NCI-H146 treated with DMSO at 0.1 percent for 48 hours (cell line): Measurements from ENCODE around the gene CYP4F12.

Experiments used
- DNase-seq: peaks from one replicate; lab custom pipeline; 2025; ENCODE audit not compliant: unreplicated experiment; lab: John Stamatoyannopoulos, UW

The CYP4F12 gene

DNA sequence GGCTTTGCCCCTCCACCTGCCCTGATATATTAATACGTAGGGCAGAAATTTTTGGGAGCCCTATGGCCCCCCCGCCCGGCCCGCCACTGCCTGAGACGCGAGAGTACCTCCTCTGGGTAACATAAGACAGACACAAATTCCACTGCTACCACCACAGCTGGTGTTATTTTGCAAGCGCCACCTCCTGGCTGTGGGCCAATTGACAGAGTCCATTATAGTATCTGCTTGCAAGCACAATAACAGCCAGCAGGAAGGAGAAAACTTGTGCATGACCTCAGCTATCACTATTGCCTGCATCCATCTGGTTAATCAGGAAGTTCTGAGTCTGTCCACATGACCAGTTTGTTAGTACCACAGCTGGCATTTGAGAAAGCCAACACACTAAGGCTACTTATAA, 29.6 kb downstream of the CYP4F12 start:
- no peak for DNase-seq

DNA sequence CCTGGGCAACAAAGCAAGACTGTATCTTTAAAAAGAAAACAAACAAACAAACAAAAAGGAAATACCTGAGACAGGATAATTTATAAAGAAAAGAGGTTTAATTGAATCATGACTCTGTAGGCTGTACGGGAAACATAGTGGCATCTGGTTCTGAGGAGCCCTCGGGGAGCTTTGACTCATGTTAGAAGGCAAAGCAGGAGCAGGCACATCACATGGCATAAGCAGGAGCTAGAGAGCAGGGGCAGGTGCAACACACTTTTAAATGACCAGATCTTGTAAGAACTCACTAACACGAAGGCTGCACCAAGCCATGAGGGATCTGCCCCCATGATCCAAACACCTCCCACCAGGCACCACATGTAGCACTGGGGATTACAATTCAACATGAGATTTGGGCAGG, 41.8 kb downstream of the CYP4F12 start:
- no peak for DNase-seq

DNA sequence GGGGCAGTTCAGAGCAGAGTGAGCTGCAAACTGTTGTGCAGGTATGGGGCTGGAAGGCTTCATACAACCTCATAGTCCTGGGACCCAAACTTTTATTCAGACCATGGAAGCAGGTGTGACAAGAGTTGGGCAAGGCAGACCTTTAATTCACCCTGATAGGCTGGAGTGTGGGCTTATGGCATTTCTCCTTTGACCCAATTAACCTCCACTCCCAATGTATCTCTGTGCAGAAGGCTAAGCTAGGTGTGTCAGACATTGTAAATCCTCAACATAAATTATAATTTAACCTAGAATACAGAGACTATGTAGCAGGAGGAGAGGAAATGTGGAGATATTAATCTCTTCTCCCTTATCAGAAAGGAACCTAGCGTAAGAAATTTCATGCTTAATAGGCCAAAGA, 42.8 kb downstream of the CYP4F12 start:
- no peak for DNase-seq

DNA sequence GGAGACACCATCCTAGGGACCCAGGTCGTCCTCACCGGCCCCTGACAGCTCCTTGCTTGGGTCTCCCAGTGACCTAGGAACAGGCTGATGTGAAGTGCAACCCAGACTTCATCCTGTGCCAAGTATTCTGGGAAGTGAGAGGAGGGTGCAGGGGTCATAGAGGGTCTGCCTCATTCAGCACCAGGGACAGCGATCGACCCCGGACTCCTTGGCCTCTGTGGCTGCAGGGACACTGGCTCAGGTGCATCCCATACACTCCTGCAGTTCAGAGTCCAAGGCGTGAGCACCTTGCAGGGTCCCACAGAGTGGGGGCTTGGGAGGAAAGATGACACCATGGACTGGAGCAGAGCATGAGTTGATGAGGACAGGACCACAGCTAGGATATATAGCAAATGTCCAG, 44.9 kb downstream of the CYP4F12 start:
- no peak for DNase-seq

DNA sequence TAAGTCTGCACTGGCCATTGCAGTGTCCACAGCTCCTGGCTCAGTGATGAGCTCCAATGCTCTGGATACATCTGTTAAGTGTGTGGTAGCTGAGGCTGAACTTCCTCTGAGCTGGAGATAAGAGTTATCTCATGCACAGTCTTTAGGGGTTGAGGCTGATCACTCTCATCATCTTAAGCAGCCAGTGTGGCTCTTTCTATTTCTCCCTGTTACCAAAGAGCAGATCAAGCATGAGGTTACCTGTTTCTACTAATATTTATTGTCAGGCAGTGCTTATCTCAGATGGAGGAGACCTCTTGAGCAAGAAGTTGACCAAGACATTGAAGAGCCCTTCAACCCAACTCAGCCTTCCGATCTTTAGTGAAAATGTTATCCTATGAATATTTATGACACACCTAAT, 48.4 kb downstream of the CYP4F12 start:
- DNase-seq = no peak

DNA sequence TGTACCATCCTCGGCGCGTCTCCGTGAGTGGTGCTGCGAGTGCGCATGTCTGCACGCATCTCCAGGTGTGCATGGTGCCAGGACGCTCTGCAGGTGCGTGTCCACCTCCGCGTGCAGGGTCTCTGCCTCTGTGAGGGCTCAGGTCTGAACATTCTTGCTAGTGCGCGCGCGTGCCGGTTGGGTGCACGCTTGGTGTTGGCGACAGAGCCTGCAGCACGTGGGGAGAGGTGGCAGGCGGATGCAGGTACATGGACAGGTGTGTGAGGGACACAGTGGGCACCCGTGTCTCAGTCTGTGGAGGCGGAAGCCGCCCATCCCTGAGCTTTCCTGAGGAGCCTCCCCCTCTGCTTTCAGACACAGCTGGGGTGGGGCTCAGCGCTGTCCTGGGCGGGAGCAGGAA, 50.1 kb downstream of the CYP4F12 start:
- DNase-seq = no peak

DNA sequence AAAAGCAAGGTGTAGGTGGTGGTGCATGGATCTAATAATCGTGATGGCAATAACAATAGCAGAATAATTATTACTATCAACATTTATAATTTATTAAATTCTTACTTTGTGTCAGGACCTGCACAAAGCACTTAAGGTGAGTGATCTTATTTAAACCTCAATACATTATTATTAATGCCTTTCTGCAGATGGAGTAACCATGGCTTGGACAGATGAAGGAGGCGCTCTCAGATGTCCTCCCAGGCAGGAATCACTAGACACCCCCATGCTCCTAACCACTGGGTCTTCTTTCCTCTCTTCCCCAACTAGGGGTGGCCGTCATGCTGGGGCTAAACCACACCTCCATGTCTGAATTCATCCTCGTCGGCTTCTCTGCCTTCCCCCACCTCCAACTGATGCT, 54.8 kb downstream of the CYP4F12 start, which contains the start of gene OR10H2:
TSS of gene OR10H2 (plus strand) at position 301 of the 400 bp plus-strand sequence. CDS start at position 321, 20 bp downstream.
- no peak for DNase-seq

DNA sequence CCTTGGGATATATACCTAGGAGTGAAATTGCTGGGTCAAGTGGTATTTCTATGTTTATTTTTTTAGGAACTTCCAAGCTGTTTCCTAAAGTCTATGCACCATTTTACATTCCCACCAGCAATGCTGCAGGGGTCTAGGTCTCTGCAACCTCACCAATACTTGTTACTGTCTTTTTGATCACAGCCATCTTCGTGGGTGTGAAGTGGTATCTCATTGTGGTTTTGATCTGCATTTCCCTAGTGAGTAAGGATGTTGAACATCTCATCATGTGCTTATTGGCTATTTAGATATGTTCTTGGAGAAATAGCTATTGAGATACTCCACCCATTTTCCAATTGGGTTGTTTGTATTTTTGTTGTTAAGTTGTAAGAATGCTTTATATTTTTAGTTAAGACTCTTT, 57.7 kb downstream of the CYP4F12 start:
- DNase-seq = no peak

DNA sequence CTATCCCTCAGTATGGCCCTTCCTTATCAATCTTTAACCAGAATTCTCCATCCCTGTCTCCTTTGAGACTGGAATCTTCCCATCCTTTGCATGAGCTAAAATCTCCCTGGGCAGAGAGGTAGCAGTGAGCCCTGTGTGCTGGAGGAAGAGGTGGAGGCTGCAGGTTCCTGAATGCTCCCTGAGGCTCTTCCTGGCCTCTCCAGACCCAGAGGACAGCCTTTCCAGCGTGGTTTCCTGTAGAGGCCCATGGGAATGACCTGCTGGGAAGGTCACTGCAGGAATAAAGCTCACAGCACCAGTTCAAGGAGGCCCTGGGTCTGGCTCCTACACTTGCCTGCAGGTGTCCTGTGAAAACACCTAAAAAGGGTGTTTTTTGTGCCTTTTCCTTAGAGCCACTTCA, 59.5 kb downstream of the CYP4F12 start:
- no peak for DNase-seq

DNA sequence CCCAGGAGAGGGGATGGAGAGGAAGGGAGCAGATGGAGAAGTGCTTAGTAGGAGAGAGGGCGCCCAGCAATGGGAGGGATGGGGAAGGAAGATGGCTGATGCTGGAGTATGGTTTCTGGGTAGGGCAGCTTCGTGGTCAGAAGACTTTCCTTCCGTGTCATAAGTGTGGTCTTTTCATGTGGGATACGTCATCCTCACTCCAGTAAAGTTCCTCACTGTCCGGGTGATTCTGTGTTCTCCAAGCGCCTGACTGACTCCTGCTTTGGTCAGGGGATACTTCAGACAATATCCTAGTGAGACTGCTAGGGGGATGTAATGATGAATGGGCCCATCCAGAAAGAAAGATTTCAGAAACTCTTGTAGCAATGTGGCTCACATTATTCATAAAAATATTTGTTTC, 61.0 kb downstream of the CYP4F12 start:
- DNase-seq = no peak

DNA sequence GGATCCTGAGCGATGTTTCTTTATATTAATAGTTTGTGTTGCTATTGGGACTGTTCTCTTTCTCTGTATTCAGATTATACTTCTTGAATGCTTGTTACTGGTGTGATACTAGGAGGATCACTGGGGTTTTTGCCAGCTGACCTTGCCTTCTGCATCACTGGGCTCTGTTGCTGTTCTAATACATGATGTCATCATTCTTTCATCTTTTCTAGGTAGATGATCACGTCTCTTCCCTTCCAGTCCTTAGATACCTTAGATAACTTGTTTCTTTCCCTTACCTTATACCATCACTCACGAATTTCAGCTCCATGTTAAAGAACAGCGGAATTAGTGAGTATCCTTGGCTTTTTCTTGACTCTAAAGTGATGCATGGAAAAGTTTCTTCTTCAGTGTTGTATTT, 64.8 kb downstream of the CYP4F12 start, which contains the start of gene OR10H3:
TSS of gene OR10H3 (plus strand) at position 264 of the 400 bp plus-strand sequence. CDS start 3,408 bp downstream, outside the sequence.
- no peak for DNase-seq

DNA sequence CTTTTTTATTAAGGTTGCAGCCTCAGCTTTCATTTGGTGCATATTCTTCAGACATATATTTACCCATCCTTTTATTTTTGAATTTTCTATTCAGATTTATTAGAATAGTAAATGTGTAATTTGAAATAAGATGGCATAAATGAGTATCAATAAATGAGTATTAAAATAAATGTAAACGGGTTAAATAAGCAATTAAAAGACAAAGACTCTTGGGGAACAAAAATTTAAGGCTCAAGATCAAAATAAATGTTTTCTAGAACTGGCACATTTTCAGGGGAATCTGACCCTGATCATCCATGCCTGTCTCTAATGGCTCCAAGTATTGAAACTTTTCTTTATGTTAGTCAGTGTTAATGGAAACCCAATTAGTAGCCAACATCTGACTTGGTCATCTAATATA, 67.9 kb downstream of the CYP4F12 start:
- no peak for DNase-seq
